ENCODE data around the gene SNTB2. TPM values are rescaled to one million over a fixed set of nuclear protein-coding genes. Genes with fewer than 3 reads are reported as not detected.
A peak's percentile ranks its signal among the peaks of the same experiment; 100 is the strongest.

The SNTB2 gene
- polyA plus RNA-seq, 1 experiment = 62.6 TPM

GRCh38 chr16:69324013-69324531 is 137.1 kb downstream of the SNTB2 start:
- TF ChIP-seq CTCF (IDR thresholded peaks at IDR 0.05; ENCODE audit: low read depth, low read length) = no peak
- peak overlapping the region; percentile 11 for H3K27ac ChIP-seq (ENCODE audit: low read depth, low read length)
- DNase-seq (ENCODE audit: low read depth, low spot score) = no peak
- ChIA-PET CTCF (interaction anchor here (0.9 kb wide), 1 partner anchor 14 kb away, joined by 3 read pairs; no protein-coding TSS in a partner anchor), POLR2A (interaction anchor here (0.7 kb wide), 1 partner anchor 320 kb away, joined by 5 read pairs; no protein-coding TSS in a partner anchor)
- H3K27me3 ChIP-seq (ENCODE audit: control insufficient read depth, insufficient read depth, low read length) = no peaks in the 10 kb centered on the region
- no peak overlapping the region for H3K4me3 ChIP-seq (ENCODE audit: low read depth, low read length)
- no peaks in the 10 kb centered on the region for H3K9me3 ChIP-seq (ENCODE audit: control insufficient read depth, insufficient read depth, low read length)

- Histone ChIP-seq H3K4me3 (ENCODE audit: low read depth, low read length) (no peak overlapping the region), H3K9me3 (ENCODE audit: control insufficient read depth, insufficient read depth, low read length) (no peaks in the 10 kb centered on the region), H3K27me3 (ENCODE audit: control insufficient read depth, insufficient read depth, low read length) (no peaks in the 10 kb centered on the region), H3K27ac (ENCODE audit: low read depth, low read length) (no peak overlapping the region)
- CTCF ChIA-PET = interaction anchor here (0.6 kb wide), 1 partner anchor 330 kb away, joined by 5 read pairs; no protein-coding TSS in a partner anchor
- no peak for TF ChIP-seq CTCF (IDR thresholded peaks at IDR 0.05; ENCODE audit: low read depth, low read length)
- DNase-seq (ENCODE audit: low read depth, low spot score) = no peak
- POLR2A ChIA-PET = interaction anchor here (0.6 kb wide), 1 partner anchor 494 kb away, joined by 3 read pairs; no protein-coding TSS in a partner anchor
Measured at GRCh38 chr16:69324585-69325253, 137.8 kb downstream of the SNTB2 start.

GRCh38 chr16:69325784-69326171 is 138.8 kb downstream of the SNTB2 start:
- TF ChIP-seq CTCF (IDR thresholded peaks at IDR 0.05; ENCODE audit: low read depth, low read length) = no peak
- Histone ChIP-seq H3K4me3 (ENCODE audit: low read depth, low read length) (no peak overlapping the region), H3K27me3 (ENCODE audit: control insufficient read depth, insufficient read depth, low read length) (no peaks in the 10 kb centered on the region), H3K9me3 (ENCODE audit: control insufficient read depth, insufficient read depth, low read length) (no peaks in the 10 kb centered on the region), H3K27ac (ENCODE audit: low read depth, low read length) (no peak overlapping the region)
- ChIA-PET POLR2A (interaction anchor here (1.0 kb wide), 1 partner anchor 14 kb away, joined by 4 read pairs; no protein-coding TSS in a partner anchor), CTCF (interaction anchor here (1.2 to 1.8 kb wide), 3 partner anchors 14 to 175 kb away, joined by 4 to 10 read pairs (median 6); no protein-coding TSS in a partner anchor)
- DNase-seq (ENCODE audit: low read depth, low spot score) = no peak

GRCh38 chr16:69326172-69326873 is 139.4 kb downstream of the SNTB2 start:
- TF ChIP-seq CTCF (IDR thresholded peaks at IDR 0.05; ENCODE audit: low read depth, low read length) = no peak
- ChIA-PET POLR2A (interaction anchor here (1.0 to 1.2 kb wide), 2 partner anchors 15 to 30 kb away, joined by 3 to 4 read pairs; no protein-coding TSS in a partner anchor), CTCF (interaction anchor here (0.5 to 1.8 kb wide), 4 partner anchors 14 to 176 kb away, joined by 3 to 10 read pairs (median 5); no protein-coding TSS in a partner anchor)
- Histone ChIP-seq H3K4me3 (ENCODE audit: low read depth, low read length) (no peak overlapping the region), H3K9me3 (ENCODE audit: control insufficient read depth, insufficient read depth, low read length) (no peaks in the 10 kb centered on the region), H3K27me3 (ENCODE audit: control insufficient read depth, insufficient read depth, low read length) (no peaks in the 10 kb centered on the region), H3K27ac (ENCODE audit: low read depth, low read length) (no peak overlapping the region)
- no peak for DNase-seq (ENCODE audit: low read depth, low spot score)

All from AG04450 (cell line).